Measurements from ENCODE around the gene OAF. TPM values are rescaled to one million over a fixed set of nuclear protein-coding genes. Genes with fewer than 3 reads are reported as not detected.

Gene OAF
- total RNA-seq, 4 donors from 2014 or later: 30.0 to 100 (median 42.4) TPM

- H3K27me3 ChIP-seq: no peaks in the 10 kb centered on the region
- no peaks in the 10 kb centered on the region for H3K36me3 ChIP-seq
- peak overlapping the region in 3 of 4 donors; percentile 78 to 85 (median 82) for H3K27ac ChIP-seq
- H3K4me3 ChIP-seq: no peak overlapping the region
- no peak for ATAC-seq
- TF ChIP-seq POLR2A (IDR thresholded peaks at IDR 0.05) (no peak), CTCF (IDR thresholded peaks at IDR 0.05) (no peak), POLR2AphosphoS5 (IDR thresholded peaks at IDR 0.05) (no peak), EP300 (IDR thresholded peaks at IDR 0.05) (no peak)
- H3K4me1 ChIP-seq: peaks cover 0 to 46% (median 20%) of the 10 kb centered on the region in 3 donors
- 12 to 51% methylated on average over 3 to 13 of the region's 13 CpGs for WGBS, 2 donors (ENCODE audit: low coverage in 1 of 2)
- H3K9me3 ChIP-seq: no peaks in the 10 kb centered on the region
Observed at GRCh38 chr11:120208001-120208441, 2.8 kb upstream of the OAF start.

- ATAC-seq: peak; percentile 62
- Histone ChIP-seq H3K9me3 (no peaks in the 10 kb centered on the region), H3K27me3 (no peaks in the 10 kb centered on the region), H3K36me3 (no peaks in the 10 kb centered on the region), H3K4me3 (no peak overlapping the region), H3K27ac (peak overlapping the region in 3 of 4 donors; percentile 78 to 85 (median 82)), H3K4me1 (peaks cover 0 to 54% (median 20%) of the 10 kb centered on the region in 3 donors)
- TF ChIP-seq POLR2AphosphoS5 (IDR thresholded peaks at IDR 0.05) (peak; percentile 47), CTCF (IDR thresholded peaks at IDR 0.05) (no peak), EP300 (IDR thresholded peaks at IDR 0.05) (no peak)
- WGBS, 2 donors (ENCODE audit: low coverage in 1 of 2): 58 to 63% methylated on average over 3 to 6 of the region's 6 CpGs
Observed at GRCh38 chr11:120208777-120209176, 2.1 kb upstream of the OAF start.

- Histone ChIP-seq H3K27me3 (no peaks in the 10 kb centered on the region), H3K4me1 (peaks cover 0 to 66% (median 20%) of the 10 kb centered on the region in 3 donors), H3K9me3 (no peaks in the 10 kb centered on the region), H3K4me3 (peak overlapping the region; percentile 53 to 69), H3K36me3 (no peaks in the 10 kb centered on the region), H3K27ac (peak overlapping the region; percentile 19 to 85 (median 80))
- TF ChIP-seq EP300 (IDR thresholded peaks at IDR 0.05): no peak
- TF ChIP-seq POLR2A (IDR thresholded peaks at IDR 0.05): no peak
- TF ChIP-seq CTCF (IDR thresholded peaks at IDR 0.05): no peak
- no peak for TF ChIP-seq POLR2AphosphoS5 (IDR thresholded peaks at IDR 0.05)
- no peak for ATAC-seq
- 29% methylated on average over 10 to 13 of the region's 26 CpGs for WGBS, 2 donors (ENCODE audit: low coverage in 1 of 2)
Observed at GRCh38 chr11:120209746-120210625, 846 bp upstream of the OAF start.

GRCh38 chr11:120211522-120212258 is 858 bp downstream of the OAF start:
- Histone ChIP-seq H3K27me3 (no peaks in the 10 kb centered on the region), H3K4me1 (peaks cover 0 to 83% (median 28%) of the 10 kb centered on the region in 3 donors), H3K4me3 (peak overlapping the region; percentile 53 to 69), H3K27ac (peak overlapping the region in 3 of 4 donors; percentile 78 to 85 (median 82)), H3K9me3 (no peaks in the 10 kb centered on the region), H3K36me3 (no peaks in the 10 kb centered on the region)
- no peak for ATAC-seq
- no peak for TF ChIP-seq POLR2A (IDR thresholded peaks at IDR 0.05)
- no peak for TF ChIP-seq EP300 (IDR thresholded peaks at IDR 0.05)
- TF ChIP-seq POLR2AphosphoS5 (IDR thresholded peaks at IDR 0.05): no peak
- TF ChIP-seq CTCF (IDR thresholded peaks at IDR 0.05): no peak
- 22 to 25% methylated on average over 8 to 9 of the region's 18 CpGs for WGBS, 2 donors (ENCODE audit: low coverage in 1 of 2)
